NCI-H460 (cell line): ENCODE results near the gene MORF4L1. TPM values are rescaled to one million over a fixed set of nuclear protein-coding genes. Genes with fewer than 3 reads are reported as not detected.

Experiments used
- DNase-seq: peaks from one replicate; pipeline ENCODE4 v3.0.0-alpha.2; 2016; ENCODE audit warnings: low read depth; ENCODE audit errors: extremely low read depth
- small RNA-seq, 2 experiments: library from RNA; depleted of rRNA; stranded (forward); fragments of <200 nt; gene quantifications; one replicate each; pipeline ENCODE3, GENCODE V24; 2014
- total RNA-seq: library from RNA; depleted of rRNA; stranded (reverse); fragments of >200 nt; shearing (Covaris generic); gene quantifications from 2 replicates; pipeline ENCODE4 v1.2.3, GENCODE V29; 2014; rRNA removed

The MORF4L1 gene
- total RNA-seq, 1 experiment from 2014 or later, result 162 TPM

DNA sequence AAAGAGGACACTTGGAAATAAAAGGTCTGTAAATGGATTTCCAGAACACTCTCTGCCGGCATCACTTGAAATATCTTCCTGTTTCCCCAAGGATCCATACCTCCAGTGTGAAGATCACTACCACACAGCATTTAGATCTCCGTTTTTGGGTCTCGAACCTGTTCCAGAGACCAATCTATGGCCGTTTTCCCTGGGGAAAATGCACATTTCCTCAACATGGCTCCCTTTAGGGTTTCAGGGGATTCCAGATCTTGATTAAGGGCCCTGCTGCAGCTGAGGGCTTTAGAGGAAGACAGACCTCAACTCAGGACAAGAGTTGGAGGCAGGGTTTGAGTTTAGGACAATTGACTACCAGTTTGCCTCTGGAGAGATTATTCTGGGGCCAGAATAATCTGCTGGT, 70.1 kb downstream of the MORF4L1 start:
- DNase-seq, result no peak

DNA sequence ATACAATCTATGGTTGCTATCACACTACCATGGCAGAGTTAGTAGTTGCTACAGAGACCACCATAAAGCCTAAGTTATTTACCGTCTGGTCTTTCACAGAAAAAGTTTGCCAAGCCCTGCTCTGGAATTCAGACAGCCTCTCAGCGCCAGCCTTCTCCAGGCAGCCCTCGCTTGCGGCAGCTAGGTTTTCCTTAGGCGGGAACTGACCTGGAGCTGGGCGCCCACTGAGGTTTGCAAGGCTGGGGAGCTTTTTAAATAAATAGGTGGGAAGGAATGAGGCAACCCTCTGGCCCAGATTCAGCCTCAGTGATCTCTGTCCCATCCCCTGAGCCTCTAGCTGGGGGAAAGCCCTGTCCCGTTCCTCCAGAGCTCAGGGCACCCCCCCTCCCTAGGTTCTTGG, 71.0 kb downstream of the MORF4L1 start:
- no peak for DNase-seq

DNA sequence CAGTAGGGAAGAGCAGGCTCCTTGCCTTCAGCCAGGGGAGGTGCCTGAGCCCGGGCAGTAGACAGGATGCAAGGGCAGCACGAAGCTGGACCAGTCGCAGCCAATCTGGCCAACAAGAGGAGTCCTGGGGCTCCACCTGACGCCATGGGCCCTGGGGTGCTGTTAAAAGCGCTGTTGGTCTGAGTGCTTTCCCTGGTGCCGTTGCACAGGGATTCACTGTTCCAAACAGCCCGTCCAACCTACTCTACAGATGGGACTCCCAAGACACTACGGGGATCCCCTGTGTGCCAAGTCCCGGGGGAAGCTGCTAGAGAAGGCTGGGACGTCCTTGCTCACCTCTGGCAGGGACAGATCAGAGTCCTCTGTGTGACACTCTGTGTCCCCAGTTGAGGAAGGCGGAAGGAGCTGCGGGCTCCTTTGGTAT, 71.5 kb downstream of the MORF4L1 start:
- no peak for DNase-seq

DNA sequence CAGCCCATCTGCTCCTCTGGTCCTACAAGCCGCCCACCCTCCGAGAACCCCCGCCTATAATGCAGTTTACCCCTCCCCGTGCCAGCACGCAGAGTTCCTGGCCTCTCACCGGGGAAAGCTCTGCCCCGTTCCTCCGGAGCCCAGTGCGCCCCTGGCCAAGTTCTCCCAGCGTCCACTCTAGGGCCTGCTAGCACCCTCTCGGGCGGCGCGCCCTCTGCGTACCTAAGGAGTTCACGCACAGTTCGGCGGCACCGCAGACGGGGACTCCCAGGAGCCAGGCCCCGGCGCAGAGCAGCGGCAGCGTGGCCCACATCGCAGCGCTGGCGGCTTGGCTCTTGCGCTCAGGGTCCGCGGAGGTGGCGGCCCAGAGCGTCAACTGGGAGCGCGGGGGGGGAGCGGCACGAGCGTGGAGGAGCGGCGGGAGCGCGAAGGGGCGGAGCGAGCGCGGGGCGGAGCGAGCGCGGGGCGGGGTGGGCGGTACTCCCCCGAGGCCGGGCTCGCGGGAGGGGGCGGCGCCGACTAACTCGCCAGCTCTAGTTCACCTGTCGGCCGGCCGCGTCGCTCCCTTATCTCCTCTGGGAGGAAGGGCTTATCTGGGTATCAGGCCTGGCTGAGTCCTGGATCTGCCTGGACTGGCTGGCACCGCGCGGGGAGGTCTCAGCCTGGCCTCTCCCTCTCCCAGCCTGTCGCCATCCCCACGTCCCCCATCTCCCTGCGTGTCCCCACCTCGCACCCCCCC, 72.1 kb downstream of the MORF4L1 start, which contains the start of gene CTSH:
CTSH (minus strand) TSS at position 378 of the 739 bp plus-strand sequence; CDS start at position 313, 65 bp downstream.
- DNase-seq, result peak; percentile 11

DNA sequence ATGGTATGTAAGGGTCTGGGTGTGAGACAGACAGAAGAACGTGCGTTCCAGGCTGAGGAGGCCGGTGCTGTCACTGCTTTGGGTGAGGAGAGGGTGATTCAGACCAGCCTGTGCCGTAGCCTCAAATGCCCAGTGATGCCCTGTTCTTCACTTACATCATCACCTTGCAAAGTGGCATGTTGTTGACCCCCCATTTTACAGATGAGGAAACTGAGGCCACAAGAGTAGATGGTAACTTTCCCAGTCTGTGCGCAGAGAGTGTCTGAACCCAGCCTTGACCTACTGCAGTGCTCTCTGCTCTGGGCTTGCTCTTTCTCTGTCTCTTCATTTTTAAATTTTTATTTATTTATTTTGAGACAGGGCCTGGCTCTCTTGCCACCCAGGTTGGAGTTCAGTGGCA, 73.8 kb downstream of the MORF4L1 start:
- DNase-seq, result no peak

DNA sequence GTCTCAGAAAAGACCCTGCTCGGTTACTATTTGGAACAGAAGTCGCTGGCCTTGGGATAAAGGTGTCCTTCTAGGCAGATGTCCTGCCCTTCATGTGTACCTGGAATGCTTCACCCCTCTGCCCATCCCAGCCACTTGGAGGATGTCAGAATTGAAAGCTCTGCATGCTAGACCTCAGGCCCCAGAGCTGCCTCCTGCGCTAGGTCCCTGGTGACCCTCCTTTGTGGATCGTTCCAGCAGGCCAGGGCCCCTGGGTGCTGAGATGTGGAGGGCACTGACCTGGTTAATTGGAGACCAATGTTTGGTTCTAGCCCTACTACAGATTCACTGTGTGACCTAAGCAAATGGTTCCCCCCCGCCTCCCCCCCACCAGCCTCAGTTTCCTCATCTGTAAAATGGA, 74.8 kb downstream of the MORF4L1 start:
- no peak for DNase-seq

Small RNA genes within 50 kb of the gene (small RNA-seq; reads per million reads assigned to genes)
- gene RNU6-415P, result 0 to 0.02 reads per million in 2 experiments

Other genes starting within 250 kb of the MORF4L1 start
- gene CHRNB4, start 231.7 kb upstream of the MORF4L1 start, total RNA-seq, result 0.05 TPM in 1 of 2 replicates, not detected in the other
- 1.8 and 2.1 TPM in 2 replicates for gene ADAMTS7, start 61.4 kb upstream of the MORF4L1 start, total RNA-seq
- gene CTSH, start 72.2 kb downstream of the MORF4L1 start, total RNA-seq, result 2.4 and 2.5 TPM in 2 replicates
- gene RASGRF1, start 217.9 kb downstream of the MORF4L1 start, total RNA-seq, result not detected in 2 replicates